Measurements from ENCODE around the gene PARP1. TPM values are rescaled to one million over a fixed set of nuclear protein-coding genes. Genes with fewer than 3 reads are reported as not detected.

PARP1 gene
- total RNA-seq, 1 donor from 2014 or later, result 115 TPM

GRCh38 chr1:226384040-226384439 lies 23.9 kb downstream of the PARP1 start:
- DNase-seq (ENCODE audit: low spot score in 2 of 2), result no peak
- FAIRE-seq, result no peak

- DNase-seq (ENCODE audit: low spot score in 2 of 2), result no peak
These were observed 25.9 kb downstream of the PARP1 start for GRCh38 chr1:226382030-226382429.

GRCh38 chr1:226381226-226381998 lies 26.5 kb downstream of the PARP1 start:
- DNase-seq (ENCODE audit: low spot score in 2 of 2) (no peak), FAIRE-seq (no peak)

More at GRCh38 chr1:226382030-226382429, 25.9 kb downstream of the PARP1 start:
- no peak for FAIRE-seq

GRCh38 chr1:226378071-226378470 lies 29.8 kb downstream of the PARP1 start:
- FAIRE-seq, result no peak
- no peak for DNase-seq (ENCODE audit: low spot score in 2 of 2)

- FAIRE-seq, result no peak
- no peak for DNase-seq (ENCODE audit: low spot score in 2 of 2)
These were observed 31.6 kb downstream of the PARP1 start for GRCh38 chr1:226376300-226376699.

DNA sequence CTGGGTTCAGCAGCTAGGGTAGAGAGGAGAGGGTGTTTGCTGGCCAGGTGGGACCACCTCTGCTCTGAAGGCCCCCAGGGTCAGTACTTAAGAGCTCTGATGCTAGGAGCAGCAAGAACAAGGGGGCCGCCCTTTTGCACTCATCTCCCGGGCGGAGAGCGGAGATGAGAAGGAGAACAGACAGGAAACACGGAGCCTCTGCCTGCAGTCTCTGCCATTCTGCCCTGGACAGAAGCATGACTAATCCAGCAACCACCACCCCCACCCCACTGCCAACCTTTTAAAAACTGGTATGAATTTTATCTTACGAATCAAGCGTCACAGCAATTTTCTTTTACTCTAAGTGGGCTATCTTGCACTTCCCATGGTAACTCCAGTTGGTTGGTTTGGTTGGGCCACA lies 34.5 kb downstream of the PARP1 start:
- FAIRE-seq (no peak), DNase-seq (ENCODE audit: low spot score in 2 of 2) (no peak)

DNA sequence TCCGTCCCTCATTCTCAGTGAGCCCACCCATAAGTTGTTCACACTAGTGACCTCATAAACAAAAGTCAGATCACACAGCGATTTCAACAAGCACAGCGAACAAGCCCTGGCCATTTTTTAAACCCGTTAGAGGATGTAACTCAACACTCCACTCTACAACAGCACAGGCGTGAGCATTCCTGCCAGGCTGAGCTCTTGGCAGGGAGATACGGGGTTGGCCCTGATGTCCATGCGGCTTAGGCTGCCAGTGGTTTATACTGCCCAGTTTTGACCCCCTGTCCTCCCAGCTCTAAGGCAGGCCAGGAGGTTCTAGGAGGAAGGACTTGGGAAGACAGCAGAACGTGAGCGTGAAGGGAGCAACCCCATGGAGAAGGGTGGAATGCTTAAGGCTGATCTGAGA lies 35.0 kb downstream of the PARP1 start:
- DNase-seq (ENCODE audit: low spot score in 2 of 2) (no peak), FAIRE-seq (no peak)

DNA sequence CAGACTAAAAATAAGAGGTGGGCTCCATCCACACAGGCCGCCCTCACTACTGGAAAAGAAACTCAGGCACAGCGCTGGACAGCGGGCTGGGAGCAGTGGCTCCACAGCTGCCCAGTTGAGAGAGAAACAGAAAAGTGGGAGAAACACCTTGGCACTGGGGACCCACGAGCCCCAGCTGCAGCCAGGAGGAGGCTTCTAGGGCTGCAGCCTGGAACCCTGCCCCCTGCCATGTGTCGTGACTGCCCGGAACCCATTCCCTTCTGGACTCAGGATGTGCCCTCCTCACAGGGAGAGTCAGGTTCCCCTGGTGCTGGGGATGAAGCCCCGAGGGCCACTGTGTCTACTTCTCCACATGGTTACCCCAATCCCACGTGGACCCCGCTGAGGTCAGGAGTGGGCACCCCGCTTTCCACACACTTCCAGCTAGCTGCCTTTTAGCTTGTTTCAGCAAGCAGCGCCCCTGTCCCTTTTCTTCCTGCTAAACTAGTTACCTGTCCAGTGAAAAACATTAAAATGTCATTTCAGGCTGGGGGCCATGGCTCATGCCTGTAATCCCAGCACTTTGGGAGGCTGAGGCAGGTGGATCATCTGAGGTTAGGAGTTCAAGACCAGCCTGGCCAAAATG lies 35.9 kb downstream of the PARP1 start:
- FAIRE-seq (no peak), DNase-seq (ENCODE audit: low spot score in 2 of 2) (no peak)

- DNase-seq (ENCODE audit: low spot score in 2 of 2) (no peak), FAIRE-seq (no peak)
These were observed 36.7 kb downstream of the PARP1 start for GRCh38 chr1:226371027-226371694.

- no peak for FAIRE-seq
- DNase-seq (ENCODE audit: low spot score in 2 of 2), result no peak
These were observed 37.6 kb downstream of the PARP1 start for GRCh38 chr1:226370144-226370923.

GRCh38 chr1:226369110-226369509 lies 38.8 kb downstream of the PARP1 start:
- DNase-seq (ENCODE audit: low spot score in 2 of 2) (no peak), FAIRE-seq (no peak)

- FAIRE-seq, result no peak
- DNase-seq (ENCODE audit: low spot score in 2 of 2), result no peak
These were observed 41.6 kb downstream of the PARP1 start for GRCh38 chr1:226366290-226366689.

- FAIRE-seq (no peak), DNase-seq (ENCODE audit: low spot score in 2 of 2) (no peak)
These were observed 42.1 kb downstream of the PARP1 start for GRCh38 chr1:226365831-226366231.

- FAIRE-seq (no peak), DNase-seq (ENCODE audit: low spot score in 2 of 2) (no peak)
These were observed 42.9 kb downstream of the PARP1 start for GRCh38 chr1:226364901-226365565.

DNA sequence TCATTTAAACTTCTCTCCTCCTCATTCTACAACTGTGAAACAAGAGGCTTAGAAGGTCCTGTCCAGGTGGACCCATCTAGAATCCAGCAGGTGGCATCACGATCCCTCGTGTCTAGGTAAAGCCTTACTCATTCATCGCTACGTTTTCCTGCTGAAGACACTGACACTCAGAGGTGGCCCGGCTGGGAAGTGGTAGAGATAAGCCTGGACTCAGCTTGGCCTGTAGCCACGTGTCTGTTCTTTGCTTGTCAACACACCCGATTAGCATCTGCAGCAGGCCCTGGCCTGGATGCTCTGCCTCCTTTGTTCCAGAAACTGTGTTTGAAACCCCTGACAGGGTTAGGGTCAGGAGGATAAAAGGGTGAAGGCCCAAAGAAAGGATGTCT lies 43.4 kb downstream of the PARP1 start:
- no peak for FAIRE-seq
- no peak for DNase-seq (ENCODE audit: low spot score in 2 of 2)

- DNase-seq (ENCODE audit: low spot score in 2 of 2) (no peak), FAIRE-seq (no peak)
These were observed 43.9 kb downstream of the PARP1 start for GRCh38 chr1:226363801-226364513.

DNA sequence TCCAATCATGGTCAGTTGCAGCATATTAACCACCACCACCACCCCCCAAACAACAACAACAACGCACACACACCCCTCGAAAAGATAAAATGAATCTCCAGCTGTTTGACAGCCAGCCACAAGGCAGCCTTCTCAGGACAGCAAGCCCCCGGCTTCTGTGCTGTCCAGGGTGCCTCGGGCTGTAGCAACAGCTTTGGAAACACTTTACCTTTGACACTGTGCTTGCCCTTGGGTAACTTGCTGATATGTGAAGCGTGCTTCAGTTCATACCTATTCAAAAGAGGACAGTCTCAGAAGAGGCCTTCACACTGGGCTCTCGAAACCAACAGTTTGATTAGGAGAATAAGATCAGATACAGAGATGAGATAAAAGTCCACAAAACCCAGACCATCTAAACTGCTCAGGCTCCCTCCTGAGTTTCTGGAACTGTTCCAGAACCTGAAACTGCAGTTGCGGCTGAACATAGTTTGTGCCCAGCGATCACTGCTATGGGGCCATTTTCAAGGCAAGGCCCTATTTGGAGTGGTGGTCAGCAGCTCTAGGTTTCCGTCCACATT lies 44.9 kb downstream of the PARP1 start:
- no peak for DNase-seq (ENCODE audit: low spot score in 2 of 2)
- FAIRE-seq, result no peak

GRCh38 chr1:226362361-226362760 lies 45.5 kb downstream of the PARP1 start:
- DNase-seq (ENCODE audit: low spot score in 2 of 2), result no peak
- FAIRE-seq, result no peak

GRCh38 chr1:226360106-226360746 lies 47.7 kb downstream of the PARP1 start:
- FAIRE-seq (no peak), DNase-seq (ENCODE audit: low spot score in 2 of 2) (no peak)
